CD14-positive monocyte (primary cell): Measurements from ENCODE around the gene RNU6-9. TPM values are rescaled to one million over a fixed set of nuclear protein-coding genes. Genes with fewer than 3 reads are reported as not detected.
A peak's percentile ranks its signal among the peaks of the same experiment; 100 is the strongest.

Source experiments
- DNase-seq, 3 donors: peaks; one replicate each; pipeline ENCODE4 v3.0.0-alpha.2; 2011 to 2022
- H2AFZ ChIP-seq: 2 replicates; pipeline ENCODE4 v1.6.0; 2012; ENCODE audit warnings: mild to moderate bottlenecking, low read depth, low read length, inconsistent platforms; ENCODE audit not compliant: insufficient read depth, poor library complexity, severe bottlenecking
- H3K27ac ChIP-seq, 2 donors: 1 replicate in 1 of 2; 2 replicates in 1 of 2; pipeline ENCODE4 v1.5.1; 2012 to 2013; ENCODE audit warnings: low read length in 2 of 2, control low read depth in 1 of 2, inconsistent platforms in 1 of 2, low read depth in 1 of 2, mild to moderate bottlenecking in 1 of 2
- H3K27me3 ChIP-seq, 2 donors: one replicate each; pipeline versions ENCODE4 v1.6.0 to v1.6.1; 2011 to 2013; ENCODE audit warnings: low read length in 2 of 2; ENCODE audit not compliant: control insufficient read depth in 2 of 2, insufficient read depth in 2 of 2
- H3K36me3 ChIP-seq, 2 donors: replicated peaks in 1 of 2; 1 replicate in 1 of 2; 2 replicates in 1 of 2; pipeline versions ENCODE4 v1.5.1 to v1.6.1; 2012 to 2013; ENCODE audit warnings: low read length in 2 of 2, control low read depth in 1 of 2, inconsistent platforms in 1 of 2, mild to moderate bottlenecking in 1 of 2; ENCODE audit not compliant: insufficient read depth in 2 of 2, control insufficient read depth in 1 of 2
- H3K4me1 ChIP-seq, 2 donors: 1 replicate in 1 of 2; 2 replicates in 1 of 2; pipeline versions ENCODE4 v1.5.1 to v1.6.1; 2012 to 2013; ENCODE audit warnings: low read length in 2 of 2, control low read depth in 1 of 2, inconsistent platforms in 1 of 2, mild to moderate bottlenecking in 1 of 2, moderate library complexity in 1 of 2; ENCODE audit not compliant: insufficient read depth in 2 of 2, control insufficient read depth in 1 of 2
- H3K4me2 ChIP-seq: replicated peaks from 2 replicates; pipeline ENCODE3; 2012; ENCODE audit warnings: low read length, moderate library complexity, mild to moderate bottlenecking; ENCODE audit not compliant: poor library complexity, severe bottlenecking; ENCODE audit errors: extremely low read depth
- H3K4me3 ChIP-seq, 3 experiments: fragments of 200-600 bp in 1 of 3; sonication (generic) in 1 of 3; replicated peaks in 1 of 3; 1 replicate in 2 of 3; 2 replicates in 1 of 3; pipeline ENCODE4 v1.5.1; 2011 to 2013; ENCODE audit warnings: low read length in 3 of 3, mild to moderate bottlenecking in 3 of 3, control low read depth in 2 of 3, low read depth in 2 of 3, inconsistent platforms in 1 of 3, moderate library complexity in 1 of 3
- H3K79me2 ChIP-seq: 2 replicates; pipeline ENCODE4 v1.6.0; 2012; ENCODE audit warnings: mild to moderate bottlenecking, control low read depth, inconsistent platforms, low read length, moderate library complexity; ENCODE audit not compliant: insufficient read depth
- H3K9ac ChIP-seq: 2 replicates; pipeline ENCODE4 v1.6.0; 2017; ENCODE audit warnings: low read length, mild to moderate bottlenecking; ENCODE audit not compliant: insufficient read depth, poor library complexity, severe bottlenecking
- H3K9me3 ChIP-seq, 2 donors: replicated peaks in 1 of 2; 1 replicate in 1 of 2; 2 replicates in 1 of 2; pipeline versions ENCODE4 v1.5.1 to v1.6.1; 2012 to 2013; ENCODE audit warnings: low read length in 2 of 2, control low read depth in 1 of 2; ENCODE audit not compliant: control insufficient read depth in 1 of 2, insufficient read depth in 1 of 2
- H4K20me1 ChIP-seq: 2 replicates; pipeline ENCODE4 v1.6.0; 2012; ENCODE audit warnings: mild to moderate bottlenecking, low read length, control low read depth, moderate library complexity; ENCODE audit not compliant: insufficient read depth
- H3K27ac Mint-ChIP-seq, 7 donors: one replicate each; pipeline ENCODE4 v1.8.0; 2020; ENCODE audit warnings: mild to moderate bottlenecking in 7 of 7, mixed read lengths in 7 of 7, moderate library complexity in 6 of 7, inconsistent platforms in 2 of 7
- H3K27me3 Mint-ChIP-seq, 3 donors: one replicate each; pipeline ENCODE4 v1.8.0; 2021 to 2022; ENCODE audit warnings: low read depth in 3 of 3, mild to moderate bottlenecking in 3 of 3, mixed read lengths in 3 of 3, moderate library complexity in 3 of 3, inconsistent platforms in 1 of 3
- H3K36me3 Mint-ChIP-seq, 2 donors: one replicate each; pipeline ENCODE4 v1.8.0; 2020; ENCODE audit warnings: mixed read lengths in 2 of 2, inconsistent platforms in 1 of 2, mild to moderate bottlenecking in 1 of 2
- H3K4me1 Mint-ChIP-seq: one replicate; pipeline ENCODE4 v1.8.0; 2020; ENCODE audit warnings: mild to moderate bottlenecking, mixed read lengths
- H3K4me3 Mint-ChIP-seq, 2 donors: one replicate each; pipeline ENCODE4 v1.8.0; 2020; ENCODE audit warnings: mild to moderate bottlenecking in 2 of 2, mixed read lengths in 2 of 2, moderate library complexity in 1 of 2
- H3K9me3 Mint-ChIP-seq, 7 donors: one replicate each; pipeline ENCODE4 v1.8.0; 2020 to 2022; ENCODE audit warnings: mixed read lengths in 7 of 7, mild to moderate bottlenecking in 6 of 7, moderate library complexity in 6 of 7, inconsistent platforms in 2 of 7
- WGBS: methylation state at CpG from one replicate; pipeline ENCODE4 v1.1.5; 2013; ENCODE audit warnings: missing lambda C conversion rate; ENCODE audit not compliant: insufficient coverage; 5-methylcytosine and 5-hydroxymethylcytosine counted together
- intact Hi-C, 2 donors: fragments of 100-400 bp; cut with micrococcal nuclease; formaldehyde crosslinking; loops; one replicate each; pipeline versions ENCODE4 v1.15.0 to v1.15.1; 2023
- polyA plus RNA-seq, 3 donors: library from polyadenylated mRNA; depleted of rRNA in 1 of 3; unstranded in 2 of 3; stranded (reverse) in 1 of 3; fragments of 300-500 nt in 2 of 3; fragments of >200 nt in 1 of 3; fragmentation: Illumina TruSeq in 2 of 3; gene quantifications; 1 replicate in 2 of 3; 2 replicates in 1 of 3; pipeline ENCODE4 v1.2.3, GENCODE V29; 2012 to 2021
- TF ChIP-seq, protein P1 (sequence below): fragments of 200-600 bp; IDR thresholded peaks from one replicate; pipeline ENCODE4 v1.8.0; 2022; ENCODE audit warnings: antibody characterized with exemption, mild to moderate bottlenecking

RNU6-9 gene
- polyA plus RNA-seq, 3 donors, result not detected

DNA sequence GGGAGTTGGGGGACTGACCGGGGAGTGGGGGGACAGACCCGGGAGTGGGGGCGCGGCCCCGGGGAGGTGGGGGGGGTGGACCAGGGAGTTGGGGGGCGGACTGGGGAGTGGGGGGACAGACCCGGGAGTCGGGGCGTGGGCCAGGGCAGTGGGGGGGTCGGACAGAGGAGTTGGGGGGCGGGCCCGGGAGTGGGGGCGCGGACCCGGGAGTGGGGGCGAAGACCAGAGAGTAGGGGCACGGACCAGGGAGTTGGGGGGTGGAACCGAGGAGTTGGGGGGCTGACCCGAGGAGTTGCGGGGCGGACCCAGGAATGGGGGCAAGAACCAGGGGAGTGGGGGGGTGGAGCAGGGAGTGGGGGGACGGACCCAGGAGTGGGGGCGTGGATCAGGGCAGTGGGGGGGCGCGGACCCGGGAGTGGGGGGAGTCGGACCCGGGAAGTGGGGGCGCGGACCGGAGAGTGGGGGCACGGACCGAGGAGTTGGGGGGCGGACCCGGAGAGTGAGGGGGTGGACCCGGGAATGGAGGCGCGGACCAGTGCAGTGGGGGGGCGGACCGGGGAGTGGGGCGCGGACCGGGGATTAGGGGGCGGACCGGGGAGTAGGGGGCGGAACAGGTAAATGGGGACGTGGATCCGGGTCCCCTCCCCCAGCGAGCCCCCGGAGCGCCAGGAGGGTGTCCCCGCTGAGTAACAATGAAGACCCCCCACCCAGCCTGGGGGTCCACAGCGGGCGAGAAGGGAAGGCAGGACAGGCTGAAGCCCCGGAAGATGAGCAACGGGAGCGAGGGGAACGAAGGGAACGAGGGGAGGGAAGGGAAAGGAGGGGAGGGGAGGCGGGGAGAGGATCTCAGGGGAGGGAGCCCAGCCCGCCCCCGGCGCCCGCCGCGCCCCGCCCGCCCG lies 19.1 kb downstream of the RNU6-9 start:
- H3K27me3 ChIP-seq, result peaks cover 7 to 10% of the 10 kb centered on the region in 2 donors
- H3K27ac ChIP-seq, result peak overlapping the region; percentile 57 to 90
- intact Hi-C loops, result no loop called here
- peak overlapping the region; percentile 93 for H3K9ac ChIP-seq
- peaks cover 43% of the 10 kb centered on the region for H3K4me1 Mint-ChIP-seq
- H3K4me3 Mint-ChIP-seq, result peak overlapping the region; percentile 83
- TF ChIP-seq, protein P1, sequence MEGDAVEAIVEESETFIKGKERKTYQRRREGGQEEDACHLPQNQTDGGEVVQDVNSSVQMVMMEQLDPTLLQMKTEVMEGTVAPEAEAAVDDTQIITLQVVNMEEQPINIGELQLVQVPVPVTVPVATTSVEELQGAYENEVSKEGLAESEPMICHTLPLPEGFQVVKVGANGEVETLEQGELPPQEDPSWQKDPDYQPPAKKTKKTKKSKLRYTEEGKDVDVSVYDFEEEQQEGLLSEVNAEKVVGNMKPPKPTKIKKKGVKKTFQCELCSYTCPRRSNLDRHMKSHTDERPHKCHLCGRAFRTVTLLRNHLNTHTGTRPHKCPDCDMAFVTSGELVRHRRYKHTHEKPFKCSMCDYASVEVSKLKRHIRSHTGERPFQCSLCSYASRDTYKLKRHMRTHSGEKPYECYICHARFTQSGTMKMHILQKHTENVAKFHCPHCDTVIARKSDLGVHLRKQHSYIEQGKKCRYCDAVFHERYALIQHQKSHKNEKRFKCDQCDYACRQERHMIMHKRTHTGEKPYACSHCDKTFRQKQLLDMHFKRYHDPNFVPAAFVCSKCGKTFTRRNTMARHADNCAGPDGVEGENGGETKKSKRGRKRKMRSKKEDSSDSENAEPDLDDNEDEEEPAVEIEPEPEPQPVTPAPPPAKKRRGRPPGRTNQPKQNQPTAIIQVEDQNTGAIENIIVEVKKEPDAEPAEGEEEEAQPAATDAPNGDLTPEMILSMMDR, result no peak
- DNase-seq, result no peak
- peak overlapping the region; percentile 86 to 93 (median 86) for H3K4me3 ChIP-seq
- no peaks in the 10 kb centered on the region for H3K9me3 ChIP-seq
- 0% methylated on average over 17 of the region's 69 CpGs for WGBS
- H3K36me3 Mint-ChIP-seq, result peaks cover 4 to 9% of the 10 kb centered on the region in 2 donors
- peaks cover 0 to 3% (median 0%) of the 10 kb centered on the region in 7 donors for H3K9me3 Mint-ChIP-seq
- H3K36me3 ChIP-seq, result no peaks in the 10 kb centered on the region
- peak overlapping the region; percentile 85 for H3K4me2 ChIP-seq
- no peak overlapping the region for H2AFZ ChIP-seq
- H3K4me1 ChIP-seq, result peaks cover 49 to 70% of the 10 kb centered on the region in 2 donors
- H3K27me3 Mint-ChIP-seq, result peaks cover 13 to 15% (median 15%) of the 10 kb centered on the region in 3 donors
- H4K20me1 ChIP-seq, result peaks cover 6% of the 10 kb centered on the region
- H3K27ac Mint-ChIP-seq, result peak overlapping the region in 6 of 7 donors; percentile 51 to 85 (median 76)
- peaks cover 52% of the 10 kb centered on the region for H3K79me2 ChIP-seq

- H3K36me3 Mint-ChIP-seq, result peaks cover 4 to 9% of the 10 kb centered on the region in 2 donors
- peak; percentile 49 to 71 (median 66) for DNase-seq
- Histone ChIP-seq H2AFZ (peak within 1 kb of the TSS; percentile 85), H3K36me3 (no peaks in the 10 kb centered on the region), H3K9ac (peak within 1 kb of the TSS; percentile 93), H3K4me2 (peak within 1 kb of the TSS; percentile 85), H3K79me2 (peaks cover 45% of the 10 kb centered on the region), H3K27me3 (peaks cover 14 to 18% of the 10 kb centered on the region in 2 donors), H3K4me3 (peak within 1 kb of the TSS; percentile 86 to 93 (median 89)), H4K20me1 (peaks cover 6% of the 10 kb centered on the region), H3K9me3 (no peaks in the 10 kb centered on the region), H3K4me1 (peaks cover 48 to 70% of the 10 kb centered on the region in 2 donors), H3K27ac (peak within 1 kb of the TSS; percentile 84 to 90)
- H3K4me3 Mint-ChIP-seq, result peak within 1 kb of the TSS; percentile 83
- peaks cover 0 to 3% (median 0%) of the 10 kb centered on the region in 7 donors for H3K9me3 Mint-ChIP-seq
- H3K27me3 Mint-ChIP-seq, result peaks cover 17 to 23% (median 19%) of the 10 kb centered on the region in 3 donors
- WGBS, result under 1% methylated on average over 70 of the region's 76 CpGs
- peak within 1 kb of the TSS; percentile 75 to 94 (median 86) for H3K27ac Mint-ChIP-seq
- H3K4me1 Mint-ChIP-seq, result peaks cover 37% of the 10 kb centered on the region
- intact Hi-C loops, result no loop called here
- TF ChIP-seq, protein P1, result no peak
These were observed 19.9 kb downstream of the RNU6-9 start, which contains the start of gene R3HDM4 for GRCh38 chr19:913080-913748. Gene R3HDM4, minus strand, starts transcription at chr19:913219. Its CDS starts 62 bp downstream, at chr19:913157.
